Progenitor cell of endocrine pancreas (in vitro differentiated cells): ENCODE measurements around the gene KLK8. TPM values are rescaled to one million over a fixed set of nuclear protein-coding genes. Genes with fewer than 3 reads are reported as not detected.

ENCODE experiments used
- DNase-seq: peaks from one replicate; pipeline ENCODE4 v3.0.0; 2021; ENCODE audit warnings: low spot score; ENCODE audit not compliant: unreplicated experiment
- H3K27ac Mint-ChIP-seq: 2 replicates; pipeline ENCODE4 v1.8.0; 2021; ENCODE audit warnings: mild to moderate bottlenecking, moderate library complexity, mixed read lengths
- H3K27me3 Mint-ChIP-seq: 2 replicates; pipeline ENCODE4 v1.8.0; 2021; ENCODE audit warnings: mixed read lengths
- H3K36me3 Mint-ChIP-seq: 2 replicates; pipeline ENCODE4 v1.8.0; 2022; ENCODE audit warnings: mixed read lengths; ENCODE audit not compliant: insufficient read depth
- H3K4me1 Mint-ChIP-seq: 2 replicates; pipeline ENCODE4 v1.8.0; 2021; ENCODE audit warnings: low read depth, mixed read lengths
- H3K4me3 Mint-ChIP-seq: 2 replicates; pipeline ENCODE4 v1.8.0; 2021; ENCODE audit warnings: low read depth, mild to moderate bottlenecking, moderate library complexity, mixed read lengths
- H3K9me3 Mint-ChIP-seq: 2 replicates; pipeline ENCODE4 v1.8.0; 2021; ENCODE audit warnings: low read depth, mixed read lengths
- total RNA-seq: library from RNA; stranded (reverse); gene quantifications from 2 replicates; pipeline ENCODE4 v1.2.1, GENCODE V29; 2021
- TF ChIP-seq, protein P1 (sequence below): fragments of 200-600 bp; sonication (generic); IDR thresholded peaks from one replicate; pipeline ENCODE4 v1.5.0; 2021; ENCODE audit warnings: antibody characterized with exemption, mild to moderate bottlenecking; ENCODE audit not compliant: unreplicated experiment

The KLK8 gene
- total RNA-seq, 1 donor from 2014 or later, result not detected

DNA sequence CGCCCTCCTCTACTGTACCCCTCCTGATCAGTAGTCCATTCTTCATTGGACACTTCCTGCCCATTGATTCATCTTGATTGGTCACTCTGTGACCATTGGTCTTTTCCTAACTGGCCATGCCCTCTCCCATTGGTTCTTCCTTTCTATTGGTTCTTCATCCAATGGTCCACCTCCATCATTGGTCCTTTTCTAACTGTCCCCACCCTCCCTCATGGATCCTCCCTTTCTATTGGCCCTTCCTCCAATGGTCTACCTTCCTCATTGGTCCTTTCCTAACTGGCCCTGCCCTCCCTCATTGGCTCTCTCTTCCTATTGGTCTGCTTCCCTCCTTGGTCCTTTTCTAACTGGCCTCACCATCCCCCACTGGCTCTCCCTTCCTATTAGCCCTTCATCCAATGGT, 39.2 kb downstream of the KLK8 start:
- Mint-ChIP-seq H3K4me1 (no peaks in the 10 kb centered on the region), H3K4me3 (no peak overlapping the region), H3K9me3 (no peaks in the 10 kb centered on the region), H3K27me3 (peaks cover 67% of the 10 kb centered on the region), H3K27ac (no peak overlapping the region), H3K36me3 (no peaks in the 10 kb centered on the region)
- DNase-seq, result no peak
- TF ChIP-seq, protein P1, sequence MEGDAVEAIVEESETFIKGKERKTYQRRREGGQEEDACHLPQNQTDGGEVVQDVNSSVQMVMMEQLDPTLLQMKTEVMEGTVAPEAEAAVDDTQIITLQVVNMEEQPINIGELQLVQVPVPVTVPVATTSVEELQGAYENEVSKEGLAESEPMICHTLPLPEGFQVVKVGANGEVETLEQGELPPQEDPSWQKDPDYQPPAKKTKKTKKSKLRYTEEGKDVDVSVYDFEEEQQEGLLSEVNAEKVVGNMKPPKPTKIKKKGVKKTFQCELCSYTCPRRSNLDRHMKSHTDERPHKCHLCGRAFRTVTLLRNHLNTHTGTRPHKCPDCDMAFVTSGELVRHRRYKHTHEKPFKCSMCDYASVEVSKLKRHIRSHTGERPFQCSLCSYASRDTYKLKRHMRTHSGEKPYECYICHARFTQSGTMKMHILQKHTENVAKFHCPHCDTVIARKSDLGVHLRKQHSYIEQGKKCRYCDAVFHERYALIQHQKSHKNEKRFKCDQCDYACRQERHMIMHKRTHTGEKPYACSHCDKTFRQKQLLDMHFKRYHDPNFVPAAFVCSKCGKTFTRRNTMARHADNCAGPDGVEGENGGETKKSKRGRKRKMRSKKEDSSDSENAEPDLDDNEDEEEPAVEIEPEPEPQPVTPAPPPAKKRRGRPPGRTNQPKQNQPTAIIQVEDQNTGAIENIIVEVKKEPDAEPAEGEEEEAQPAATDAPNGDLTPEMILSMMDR, result no peak

DNA sequence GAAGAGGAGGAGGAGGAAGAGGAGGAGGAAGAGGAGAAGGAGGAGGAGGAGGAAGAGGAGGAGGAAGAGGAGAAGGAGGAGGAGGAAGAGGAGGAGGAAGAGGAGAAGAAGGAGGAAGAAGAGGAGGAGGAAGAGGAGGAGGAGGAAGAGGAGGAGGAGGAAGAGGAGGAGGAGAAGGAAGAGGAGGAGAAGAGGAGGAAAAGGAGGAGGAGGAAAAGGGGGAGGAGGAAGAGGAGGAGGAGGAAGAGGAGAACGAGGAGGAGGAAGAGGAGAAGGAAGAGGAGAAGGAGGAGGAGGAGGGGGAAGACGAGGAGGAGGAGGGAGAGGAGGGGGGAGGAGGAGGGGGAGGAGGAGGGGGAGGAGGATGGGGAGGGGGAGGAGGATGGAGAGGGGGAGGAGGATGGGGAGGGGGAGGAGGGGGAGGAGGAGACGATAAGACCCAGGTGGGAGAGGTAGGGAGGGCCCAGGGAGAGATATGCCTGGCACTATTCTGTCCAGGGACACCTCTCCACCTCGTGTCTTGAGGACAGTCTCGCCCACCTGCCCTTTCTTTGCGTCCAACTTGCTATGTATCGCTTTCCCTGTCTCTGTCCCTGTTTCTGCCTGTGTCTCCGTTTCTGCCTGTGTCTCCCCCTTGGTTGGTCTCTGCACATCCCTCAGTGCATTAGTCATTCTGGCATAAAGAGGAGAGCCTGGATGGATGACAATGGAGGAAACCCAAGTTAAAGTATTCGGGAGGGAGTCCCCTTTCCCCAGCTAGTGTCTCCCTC, 41.5 kb downstream of the KLK8 start:
- DNase-seq, result no peak
- Mint-ChIP-seq H3K4me3 (no peak overlapping the region), H3K4me1 (no peaks in the 10 kb centered on the region), H3K36me3 (no peaks in the 10 kb centered on the region), H3K27me3 (peaks cover 56% of the 10 kb centered on the region), H3K9me3 (no peaks in the 10 kb centered on the region), H3K27ac (no peak overlapping the region)
- TF ChIP-seq, protein P1, result no peak

DNA sequence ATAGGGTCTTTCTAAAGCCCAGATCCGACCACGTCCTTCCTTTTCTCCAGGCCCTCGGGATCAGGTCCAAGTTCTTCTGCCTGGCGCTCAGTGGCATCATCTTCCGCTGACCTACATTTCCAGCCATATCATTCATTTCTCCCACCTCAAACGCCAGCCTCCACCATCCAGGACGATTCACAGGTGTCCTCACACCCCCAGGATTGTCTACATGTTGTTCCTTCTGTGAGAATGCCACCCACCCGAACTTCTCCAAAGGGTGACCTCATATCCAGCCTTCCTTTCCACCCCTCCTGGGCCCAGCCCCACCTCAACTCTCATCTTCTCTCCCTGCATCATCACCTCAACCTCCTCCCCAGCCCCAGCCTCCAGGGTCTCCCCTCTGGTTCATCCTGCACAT, 43.8 kb downstream of the KLK8 start:
- TF ChIP-seq, protein P1, result no peak
- no peak for DNase-seq
- H3K9me3 Mint-ChIP-seq, result no peaks in the 10 kb centered on the region
- H3K4me1 Mint-ChIP-seq, result no peaks in the 10 kb centered on the region
- H3K4me3 Mint-ChIP-seq, result no peak overlapping the region
- H3K36me3 Mint-ChIP-seq, result no peaks in the 10 kb centered on the region
- H3K27ac Mint-ChIP-seq, result no peak overlapping the region
- H3K27me3 Mint-ChIP-seq, result peaks cover 50% of the 10 kb centered on the region

DNA sequence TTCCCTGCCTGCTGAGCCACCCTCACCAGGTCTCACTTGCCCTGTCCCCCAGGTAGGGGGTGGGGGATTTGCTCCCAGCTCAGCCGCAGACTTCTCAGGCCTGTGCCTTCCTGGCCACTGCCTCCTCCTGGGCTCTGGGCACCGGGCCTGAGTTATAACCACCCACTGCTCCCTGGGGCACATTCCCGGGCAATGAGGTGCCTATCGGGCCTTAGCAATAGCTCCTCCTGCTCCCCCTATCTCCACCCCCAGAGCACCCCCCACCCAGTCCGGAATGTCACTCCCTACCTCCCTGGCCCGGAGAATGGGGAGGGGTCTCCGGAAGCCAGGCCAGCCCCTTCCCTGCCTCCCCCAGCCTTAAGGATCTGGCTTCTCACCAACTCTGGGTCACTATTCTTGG, 48.5 kb downstream of the KLK8 start, which contains the start of gene KLK5:
TSS of gene KLK5 (minus strand) at position 129 of the 400 bp plus-strand sequence. CDS start 381 bp downstream, outside the sequence.
- Mint-ChIP-seq H3K4me1 (no peaks in the 10 kb centered on the region), H3K4me3 (no peak within 1 kb of the TSS), H3K27me3 (peaks cover 38% of the 10 kb centered on the region), H3K27ac (no peak within 1 kb of the TSS), H3K36me3 (no peaks in the 10 kb centered on the region), H3K9me3 (no peaks in the 10 kb centered on the region)
- no peak for DNase-seq
- TF ChIP-seq, protein P1, result no peak

DNA sequence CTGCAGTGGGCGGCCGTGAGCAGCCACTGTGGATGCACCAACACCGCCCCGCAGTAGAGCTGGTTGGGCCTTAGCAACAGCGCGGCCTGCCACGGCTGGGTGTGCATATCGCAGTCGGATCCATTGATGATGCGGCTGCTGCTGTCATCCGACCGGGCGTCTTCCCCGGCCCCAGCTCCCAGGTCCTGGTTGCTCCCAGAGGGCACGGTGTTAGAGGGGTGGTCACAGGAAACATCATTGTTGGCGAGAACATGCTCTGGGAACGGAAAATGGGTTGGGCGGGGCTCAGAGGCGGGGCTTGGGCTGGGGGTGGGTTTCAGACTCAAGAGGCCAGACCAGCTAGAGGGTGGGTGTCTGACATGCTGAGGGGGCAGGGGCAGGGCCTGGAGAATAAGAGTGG, 51.5 kb downstream of the KLK8 start:
- Mint-ChIP-seq H3K27me3 (peaks cover 44% of the 10 kb centered on the region), H3K36me3 (no peaks in the 10 kb centered on the region), H3K4me1 (no peaks in the 10 kb centered on the region), H3K27ac (no peak overlapping the region), H3K9me3 (no peaks in the 10 kb centered on the region), H3K4me3 (no peak overlapping the region)
- TF ChIP-seq, protein P1, result no peak
- no peak for DNase-seq
